Measurements from ENCODE around the gene SMIM5.
A peak's percentile ranks its signal among the peaks of the same experiment; 100 is the strongest.

Gene SMIM5

GRCh38 chr17:75603123-75603522 is 30.1 kb upstream of the SMIM5 start:
- DNase-seq (ENCODE audit: low spot score) = no peak

DNA sequence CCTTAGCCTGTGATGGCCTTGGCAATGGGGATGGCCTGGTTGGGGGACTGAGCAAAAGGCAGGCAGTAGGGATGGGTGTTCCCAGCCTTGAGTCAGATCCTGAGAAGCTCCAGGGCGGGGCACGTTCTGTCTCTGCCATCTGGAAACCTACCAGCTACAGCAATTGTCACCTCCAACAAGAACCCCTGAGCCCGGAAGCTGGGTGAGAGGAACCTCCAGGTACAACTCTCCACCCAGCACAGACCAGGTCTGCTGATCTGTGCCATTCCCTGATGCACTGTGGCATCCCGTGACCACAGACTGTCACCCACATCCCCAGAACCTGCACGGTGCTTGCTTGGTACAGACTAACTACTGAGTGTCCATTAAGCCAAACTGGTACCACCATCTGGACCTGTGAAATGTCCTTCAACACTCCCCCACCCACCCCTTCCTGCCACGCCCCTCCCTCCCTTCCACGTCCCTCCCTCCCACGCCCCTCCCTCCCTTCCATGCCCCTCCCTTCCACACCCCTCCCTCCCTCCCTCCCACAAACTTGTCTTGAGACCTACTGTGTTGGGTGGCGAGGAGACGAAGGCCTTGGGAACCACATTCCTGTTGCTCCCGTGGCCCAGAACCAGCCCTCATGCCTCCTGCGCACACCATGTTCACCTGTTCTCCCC is 29.1 kb upstream of the SMIM5 start:
- DNase-seq (ENCODE audit: low spot score) = no peak

DNA sequence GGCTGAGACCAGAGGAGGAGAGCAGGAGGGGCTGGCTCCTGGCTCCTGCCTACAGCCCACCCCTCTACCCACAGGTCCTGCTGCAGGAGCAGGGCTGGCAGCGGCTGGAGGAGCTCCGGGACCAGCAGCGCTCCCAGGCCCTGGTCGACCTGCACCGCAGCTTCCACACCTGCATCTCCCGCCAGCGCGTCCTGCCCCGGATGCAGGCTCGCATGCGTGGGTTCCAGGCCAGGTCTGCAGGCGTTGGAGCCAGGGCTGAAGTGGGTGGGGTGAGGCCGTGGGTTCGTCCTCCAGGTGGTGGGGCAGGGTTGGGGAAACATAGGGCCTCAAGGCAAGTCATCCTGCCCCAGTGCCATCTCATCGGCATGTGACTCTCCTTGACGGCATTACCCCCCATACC is 27.4 kb upstream of the SMIM5 start:
- DNase-seq (ENCODE audit: low spot score) = no peak

DNA sequence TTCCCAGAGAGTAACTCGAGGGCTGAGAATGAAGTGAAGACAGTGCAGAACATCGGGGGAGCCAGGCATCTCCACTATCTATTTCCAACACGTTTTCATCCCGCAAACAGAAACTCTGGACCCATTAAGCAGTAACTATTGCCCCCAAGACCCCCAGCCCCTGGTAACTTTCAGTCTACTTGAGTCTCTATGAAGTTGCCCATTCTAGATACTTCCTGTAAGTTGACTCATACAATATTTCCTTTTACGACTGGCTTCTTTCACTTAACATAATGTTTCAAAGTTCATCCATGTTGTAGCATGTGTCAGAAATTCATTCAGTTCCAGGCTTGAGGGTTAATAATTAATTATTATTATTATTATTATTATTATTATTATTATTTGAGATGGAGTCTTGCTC is 26.1 kb upstream of the SMIM5 start:
- DNase-seq (ENCODE audit: low spot score) = no peak

DNA sequence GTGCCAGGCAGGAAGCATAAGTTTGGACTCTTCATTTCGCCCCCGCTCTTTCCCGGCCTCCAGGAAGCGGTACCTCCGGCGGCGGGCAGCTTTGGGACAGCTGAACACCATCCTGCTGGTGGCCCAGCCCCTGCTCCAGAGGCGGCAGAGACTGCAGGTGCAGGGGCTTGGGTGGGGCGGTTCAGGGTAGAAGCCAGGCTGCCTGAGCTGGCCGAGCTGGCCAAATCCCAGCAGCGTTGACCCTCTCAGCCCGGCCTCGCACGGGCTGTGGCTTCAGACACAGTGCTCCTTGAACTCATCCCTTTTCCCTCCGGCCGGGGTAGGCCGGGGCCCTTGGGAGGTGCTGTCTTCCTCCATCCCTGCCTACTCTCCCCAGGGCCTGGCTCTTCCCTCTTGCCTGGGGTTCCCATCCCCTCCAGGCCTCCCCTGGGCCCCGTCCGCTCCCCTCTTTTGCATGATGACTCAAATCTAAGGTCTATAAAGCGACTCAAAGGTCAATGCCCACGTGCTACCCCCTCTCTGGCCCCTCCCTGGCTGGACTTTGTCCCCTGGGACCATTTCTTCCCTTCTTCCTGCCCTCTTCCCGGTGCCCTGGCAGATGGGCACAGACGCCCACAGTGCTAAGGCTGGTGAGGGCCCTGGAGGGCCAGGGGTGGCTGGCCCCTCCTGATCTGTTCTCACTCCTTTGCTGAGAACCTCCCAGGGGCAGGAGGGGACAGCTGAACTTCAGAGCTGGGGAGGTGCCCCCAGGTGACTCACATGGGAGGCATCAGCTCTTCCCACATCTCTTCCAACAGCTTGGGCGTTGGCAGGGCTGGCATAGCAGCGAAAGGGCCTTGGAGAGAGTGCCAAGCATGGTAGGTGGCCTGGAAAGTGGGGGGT is 22.9 kb upstream of the SMIM5 start:
- no peak for DNase-seq (ENCODE audit: low spot score)

DNA sequence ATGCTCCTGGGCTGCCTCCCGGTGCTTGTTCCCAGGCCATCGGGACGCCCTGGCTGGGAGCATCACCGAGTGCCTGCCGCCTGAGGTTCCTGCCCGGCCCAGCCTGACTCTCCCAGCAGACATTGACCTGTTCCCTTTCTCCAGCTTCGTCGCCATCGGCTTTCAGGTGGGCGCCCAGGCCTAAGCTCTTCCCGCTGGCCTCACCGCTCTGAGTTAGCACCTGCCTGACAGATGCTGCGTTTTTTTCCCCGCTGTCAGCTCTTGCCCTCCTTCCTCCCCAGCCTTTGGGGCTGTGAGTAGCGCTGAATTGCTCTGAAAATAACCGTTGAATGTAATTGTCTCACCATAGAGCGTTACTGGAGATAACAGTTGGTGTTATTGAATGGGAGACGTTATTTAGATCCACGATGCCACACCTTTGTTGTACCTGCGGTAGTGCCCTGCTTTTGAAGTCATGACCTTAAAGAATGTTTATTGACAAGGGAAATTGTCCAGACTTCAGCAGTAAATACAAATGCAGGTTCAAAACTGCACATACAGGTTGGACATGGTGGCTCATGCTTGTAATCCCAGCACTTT is 21.3 kb upstream of the SMIM5 start:
- DNase-seq (ENCODE audit: low spot score) = no peak

DNA sequence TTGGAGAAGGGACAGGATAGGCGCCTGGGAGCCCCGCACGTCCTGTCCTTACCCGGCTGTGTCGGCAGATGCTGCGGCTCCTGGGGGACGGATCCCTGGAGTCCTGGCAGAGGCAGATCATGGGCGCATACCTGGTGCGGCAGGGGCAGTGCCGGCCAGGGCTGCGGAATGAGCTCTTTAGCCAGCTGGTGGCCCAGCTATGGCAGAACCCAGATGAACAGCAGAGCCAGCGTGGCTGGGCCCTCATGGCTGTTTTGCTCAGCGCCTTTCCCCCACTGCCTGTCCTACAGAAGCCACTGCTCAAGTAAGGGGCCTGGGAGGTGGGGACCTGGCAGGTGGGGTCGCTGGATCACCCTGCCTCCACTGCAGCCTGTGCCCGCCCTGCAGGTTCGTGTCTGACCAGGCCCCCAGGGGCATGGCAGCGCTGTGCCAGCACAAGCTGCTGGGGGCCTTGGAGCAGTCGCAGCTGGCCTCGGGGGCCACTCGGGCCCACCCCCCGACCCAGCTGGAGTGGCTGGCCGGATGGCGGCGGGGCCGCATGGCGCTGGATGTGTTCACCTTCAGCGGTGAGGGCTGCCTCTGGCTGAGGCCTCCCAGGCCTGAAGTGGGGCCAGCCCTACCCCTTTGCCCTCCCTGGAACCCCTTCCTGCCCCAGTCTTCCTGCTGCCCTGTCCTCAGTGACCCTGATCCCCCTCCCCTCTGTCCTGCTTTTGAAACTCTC is 20.2 kb upstream of the SMIM5 start:
- DNase-seq (ENCODE audit: low spot score) = no peak

DNA sequence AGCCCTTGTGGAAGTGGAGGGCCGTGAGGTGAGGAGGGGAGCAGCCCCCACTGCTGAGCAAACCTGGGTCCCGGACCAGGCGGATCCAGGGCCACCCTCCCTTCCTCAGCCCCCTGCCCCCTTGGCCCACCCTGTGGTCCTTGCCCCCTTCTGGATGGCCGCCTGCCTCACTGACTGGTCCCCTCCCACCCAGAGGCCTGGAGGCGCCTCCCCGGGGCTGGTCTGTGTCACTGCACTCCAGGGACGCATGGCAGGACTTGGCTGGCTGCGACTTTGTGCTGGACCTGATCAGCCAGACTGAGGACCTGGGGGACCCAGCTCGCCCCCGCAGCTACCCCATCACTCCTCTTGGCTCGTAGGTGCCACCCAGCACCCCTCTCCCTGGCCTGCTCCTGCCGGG is 19.2 kb upstream of the SMIM5 start:
- DNase-seq (ENCODE audit: low spot score) = peak; percentile 37

DNA sequence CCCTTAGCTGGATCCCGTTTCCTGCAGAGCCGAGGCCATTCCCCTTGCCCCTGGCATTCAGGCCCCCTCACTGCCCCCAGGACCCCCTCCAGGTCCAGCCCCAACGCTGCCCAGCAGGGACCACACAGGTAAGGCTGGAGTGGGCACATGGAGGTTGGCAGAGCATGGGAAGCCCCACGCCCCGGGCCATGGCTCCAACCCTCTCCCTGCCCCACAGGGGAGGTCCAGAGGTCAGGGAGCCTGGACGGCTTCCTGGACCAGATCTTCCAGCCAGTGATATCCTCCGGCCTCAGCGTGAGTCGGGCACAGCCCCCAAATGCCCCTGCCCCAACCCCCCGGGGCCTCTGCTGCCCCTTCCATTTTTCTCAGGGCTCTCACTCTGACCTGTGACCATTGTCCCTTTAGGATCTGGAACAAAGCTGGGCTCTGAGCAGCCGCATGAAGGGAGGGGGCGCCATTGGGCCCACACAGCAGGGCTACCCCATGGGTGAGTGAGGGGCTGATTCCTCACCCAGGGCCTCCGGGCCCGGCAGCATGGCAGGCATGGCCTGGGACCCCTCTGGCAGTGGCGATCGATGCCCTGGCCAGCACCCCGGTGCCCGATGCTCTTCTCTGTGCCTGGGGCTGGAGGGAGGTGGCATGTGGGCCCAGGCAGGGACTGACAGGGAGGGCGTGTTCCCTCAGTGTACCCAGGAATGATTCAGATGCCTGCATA is 18.5 kb upstream of the SMIM5 start:
- no peak for DNase-seq (ENCODE audit: low spot score)

DNA sequence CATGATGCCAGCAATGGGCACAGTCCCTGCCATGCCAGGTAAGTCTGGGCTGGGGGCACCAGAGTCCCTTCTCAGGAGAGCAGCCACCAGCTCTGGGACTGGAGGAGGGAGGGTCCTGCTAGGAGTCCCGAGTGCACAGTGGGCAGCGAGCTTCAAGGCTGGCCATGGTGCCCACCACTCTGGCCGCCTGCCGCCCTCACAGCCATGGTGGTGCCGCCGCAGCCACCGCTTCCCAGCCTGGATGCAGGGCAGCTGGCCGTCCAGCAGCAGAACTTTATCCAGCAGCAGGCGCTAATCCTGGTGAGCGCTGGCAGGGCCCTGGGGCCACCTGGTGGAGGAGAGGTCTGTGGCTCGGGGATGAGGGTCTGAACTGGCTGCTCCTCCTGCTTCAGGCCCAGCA is 17.9 kb upstream of the SMIM5 start:
- no peak for DNase-seq (ENCODE audit: low spot score)

GRCh38 chr17:75616521-75617122 is 16.6 kb upstream of the SMIM5 start:
- DNase-seq (ENCODE audit: low spot score) = no peak

- no peak for DNase-seq (ENCODE audit: low spot score)
These were observed 16.0 kb upstream of the SMIM5 start for GRCh38 chr17:75617218-75617617.

- DNase-seq (ENCODE audit: low spot score) = no peak
These were observed 15.6 kb upstream of the SMIM5 start for GRCh38 chr17:75617675-75618074.

GRCh38 chr17:75619506-75620431 is 13.5 kb upstream of the SMIM5 start:
- DNase-seq (ENCODE audit: low spot score) = peak; percentile 37

- DNase-seq (ENCODE audit: low spot score) = no peak
These were observed 11.7 kb upstream of the SMIM5 start for GRCh38 chr17:75621489-75621888.

DNA sequence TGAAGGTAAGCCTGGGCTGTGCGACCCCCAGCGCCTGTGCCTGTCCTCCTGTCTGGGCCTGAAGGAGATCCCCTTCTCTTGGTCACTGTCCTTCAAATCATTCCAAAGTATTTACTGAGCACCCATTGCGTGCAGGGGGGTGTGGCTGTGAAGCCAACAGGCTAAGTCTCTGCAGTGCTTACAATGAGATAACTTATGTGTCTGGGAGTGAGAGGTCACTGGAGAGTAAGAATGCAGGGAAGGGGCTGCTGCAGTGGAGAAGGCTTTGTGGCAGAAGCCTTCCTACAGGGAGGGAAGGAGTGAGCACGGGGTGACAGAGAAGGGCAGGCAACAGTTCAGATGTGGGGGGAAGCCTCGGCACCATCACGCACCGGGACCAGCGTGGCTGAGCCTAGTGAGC is 11.2 kb upstream of the SMIM5 start:
- no peak for DNase-seq (ENCODE audit: low spot score)

- DNase-seq (ENCODE audit: low spot score) = no peak
These were observed 10.4 kb upstream of the SMIM5 start for GRCh38 chr17:75622771-75623273.

DNA sequence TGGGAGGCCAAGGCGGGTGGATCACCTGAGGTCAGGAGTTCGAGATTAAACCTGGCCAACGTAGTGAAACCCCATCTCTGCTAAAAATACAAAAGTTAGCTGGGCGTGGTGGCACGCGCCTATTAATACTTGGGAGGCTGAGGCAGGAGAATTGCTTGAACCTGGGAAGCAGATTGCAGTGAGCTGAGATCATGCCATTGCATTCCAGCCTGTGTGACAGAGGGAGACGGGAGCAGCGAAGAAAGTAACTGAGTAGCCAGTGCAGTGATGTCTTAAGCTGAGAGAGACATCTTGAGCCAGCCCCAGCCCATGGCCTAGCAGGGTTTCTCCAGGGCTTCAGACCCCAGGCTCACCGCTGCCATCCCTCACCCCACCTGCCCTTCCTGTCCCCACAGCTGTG is 9.8 kb upstream of the SMIM5 start:
- DNase-seq (ENCODE audit: low spot score) = no peak

GRCh38 chr17:75624021-75624420 is 9.2 kb upstream of the SMIM5 start:
- no peak for DNase-seq (ENCODE audit: low spot score)

GRCh38 chr17:75624714-75625345 is 8.4 kb upstream of the SMIM5 start:
- DNase-seq (ENCODE audit: low spot score) = no peak
